UCSD-AML1 (cell line): Measurements from ENCODE around the gene ADGRV1.
"Not testable (repeated sequence)": the region's sequence is repeated elsewhere in the genome, so short reads cannot be mapped to it uniquely, and the experiment has no call there.

Experiments used
- DNase-seq: peaks from one replicate; lab custom pipeline; 2025; ENCODE audit not compliant: unreplicated experiment; lab: John Stamatoyannopoulos, UW

ADGRV1 gene

DNA sequence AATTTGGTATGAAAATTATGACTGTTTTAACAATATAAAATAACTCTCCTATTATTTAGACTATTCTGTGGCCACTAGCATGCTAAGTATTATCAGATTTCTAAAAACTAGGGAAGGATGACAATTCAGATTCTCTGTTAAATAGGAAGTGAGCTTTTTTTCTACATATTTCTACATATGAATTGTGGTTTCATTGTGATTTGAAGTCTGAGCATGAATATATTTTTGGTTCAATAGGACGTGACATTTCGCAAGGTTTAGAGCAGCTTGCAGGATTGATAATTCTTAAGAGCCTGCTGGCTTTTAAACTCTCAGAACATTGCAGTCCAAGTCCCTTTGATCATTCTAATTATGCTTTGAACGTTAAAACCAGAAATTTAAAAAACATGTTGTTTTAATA is 82.9 kb downstream of the ADGRV1 start:
- DNase-seq = no peak

DNA sequence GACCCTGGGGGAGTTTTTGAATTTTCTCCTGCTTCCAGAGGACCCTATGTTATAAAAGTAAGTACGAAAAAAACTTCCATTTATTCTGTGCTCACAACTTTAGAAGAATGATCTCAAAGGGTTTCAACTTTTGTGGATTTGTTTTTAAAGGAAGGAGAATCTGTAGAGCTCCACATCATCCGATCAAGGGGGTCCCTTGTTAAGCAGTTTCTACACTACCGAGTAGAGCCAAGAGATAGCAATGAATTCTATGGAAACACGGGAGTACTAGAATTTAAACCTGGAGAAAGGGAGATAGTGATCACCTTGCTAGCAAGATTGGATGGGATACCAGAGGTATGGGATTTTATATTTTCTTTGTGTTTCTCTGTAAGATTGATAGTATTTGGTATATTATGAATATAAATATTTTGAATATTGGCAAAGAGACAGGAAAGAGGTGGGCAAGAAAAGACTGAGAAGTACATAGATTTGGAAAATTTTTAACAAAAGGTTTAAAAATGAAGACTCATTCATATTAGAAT is 84.2 kb downstream of the ADGRV1 start:
- no peak for DNase-seq

DNA sequence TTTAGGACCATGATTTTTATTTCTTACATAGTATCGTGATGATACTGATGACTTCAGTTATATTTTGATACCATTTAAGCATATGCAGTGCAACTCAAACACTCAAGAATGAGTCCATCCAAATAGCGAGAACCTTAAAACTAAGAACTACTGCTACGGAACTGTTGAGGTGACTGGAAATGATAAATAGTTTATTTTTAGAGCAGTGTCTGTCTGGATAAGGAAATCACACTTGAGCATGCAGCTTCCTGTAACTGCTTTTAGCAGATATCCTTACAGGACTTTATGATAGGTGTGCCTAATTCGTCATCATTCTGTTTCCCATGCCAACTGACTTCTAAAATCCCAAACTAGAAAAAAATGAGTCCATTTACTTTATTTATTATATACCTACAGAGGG is 85.5 kb downstream of the ADGRV1 start:
- DNase-seq = no peak

DNA sequence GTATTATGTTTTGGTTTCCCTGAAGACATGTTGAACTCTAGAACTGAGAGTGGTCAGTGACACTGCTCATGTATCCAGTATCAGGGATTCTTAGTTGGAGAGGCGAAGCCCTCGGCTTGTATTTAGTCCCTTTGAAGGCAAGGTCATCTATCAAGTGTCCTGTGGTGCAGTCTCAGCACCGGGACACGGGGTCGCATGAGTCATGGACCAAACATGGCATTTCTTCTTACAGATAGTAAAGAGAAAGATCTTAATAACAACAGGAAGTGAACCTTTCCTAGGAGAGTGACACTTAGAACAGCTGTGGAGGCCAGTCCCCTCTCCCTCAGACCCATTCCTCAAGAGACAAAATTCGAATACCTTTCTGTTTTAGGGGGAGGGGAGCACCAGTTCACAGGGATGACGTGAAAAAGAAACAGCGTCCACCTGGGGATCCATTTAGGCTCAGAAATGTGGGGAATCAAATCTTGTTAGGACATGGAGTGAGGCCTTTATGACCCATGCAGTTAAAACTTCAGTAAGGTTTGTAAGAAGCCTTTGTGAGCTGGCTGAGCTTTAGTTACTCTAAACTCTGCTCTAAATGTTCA is 86.5 kb downstream of the ADGRV1 start:
- peak; percentile 5 for DNase-seq

DNA sequence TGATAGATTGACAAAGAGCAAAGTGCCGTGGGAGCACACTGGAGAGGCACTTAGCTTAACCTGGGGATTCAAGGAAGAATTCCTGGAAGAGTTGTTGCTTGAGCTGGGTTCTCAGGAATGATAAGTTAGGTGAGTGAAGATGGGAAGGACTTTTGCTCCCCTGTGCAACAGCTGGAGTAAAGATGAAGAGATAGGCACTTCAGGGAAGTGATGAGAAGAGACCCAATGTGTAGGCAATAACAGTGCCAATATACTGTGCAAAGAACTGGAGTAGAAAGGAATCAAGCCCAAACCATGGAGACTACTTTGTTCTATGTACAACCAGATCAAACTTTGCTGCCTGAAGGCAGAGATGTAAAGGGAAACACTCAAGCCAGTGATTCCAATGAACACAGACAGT is 92.2 kb downstream of the ADGRV1 start:
- DNase-seq = no peak

DNA sequence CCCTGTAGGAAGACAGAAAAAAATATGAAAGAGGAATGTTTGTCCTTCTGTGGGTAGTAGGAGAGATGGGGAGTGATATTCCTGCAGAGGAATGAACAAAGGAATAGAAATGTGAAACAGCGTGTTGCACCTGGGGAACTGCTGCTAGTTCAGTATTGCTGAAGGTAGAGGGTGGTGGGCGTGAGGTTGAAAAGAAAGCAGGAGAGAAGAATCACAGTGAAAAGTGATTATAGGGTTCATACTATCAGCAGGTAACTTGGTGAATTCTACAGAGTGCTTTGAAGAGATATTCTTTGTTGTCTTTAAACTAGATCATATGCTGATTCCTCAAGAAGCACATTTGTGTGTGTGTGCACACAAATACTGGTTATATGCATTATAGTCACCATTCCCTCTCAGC is 95.6 kb downstream of the ADGRV1 start:
- DNase-seq = no peak

DNA sequence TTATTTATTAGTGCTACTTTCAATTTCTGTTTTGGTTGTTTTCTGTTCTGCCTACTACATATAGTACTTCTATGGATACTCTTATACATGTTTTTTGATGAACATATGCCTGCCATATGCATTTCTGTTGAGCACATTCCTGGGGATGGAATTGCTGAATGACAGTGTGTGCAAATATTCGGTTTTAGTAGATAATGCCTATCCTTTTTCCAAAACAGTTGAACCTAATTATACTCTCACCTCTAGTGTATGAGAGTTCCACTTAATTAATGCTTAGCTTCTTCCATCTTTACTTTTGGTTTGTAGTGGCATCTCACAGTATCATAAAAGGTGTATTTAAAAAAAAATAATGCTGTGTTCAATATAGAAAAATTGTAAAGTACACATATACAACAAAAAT is 96.8 kb downstream of the ADGRV1 start:
- no peak for DNase-seq

DNA sequence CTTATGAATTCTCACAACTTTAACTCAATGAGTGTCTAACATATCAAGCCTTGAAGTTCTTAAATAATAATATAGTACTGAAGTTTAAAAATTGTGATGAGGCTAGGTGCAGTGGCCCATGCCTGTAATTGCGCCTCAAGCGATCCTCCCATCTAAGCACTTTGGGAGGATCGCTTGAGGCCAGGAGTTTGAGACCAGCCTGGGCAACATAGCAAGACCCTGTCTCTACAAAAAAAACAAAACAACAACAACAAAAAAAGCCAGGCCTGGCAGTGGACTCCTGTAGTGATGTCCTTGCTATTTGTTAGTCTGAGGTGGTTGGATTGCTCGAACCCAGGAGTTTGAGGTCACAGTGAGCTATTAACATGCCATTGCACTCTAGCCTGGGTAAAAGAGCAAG is 98.4 kb downstream of the ADGRV1 start:
- no peak for DNase-seq

DNA sequence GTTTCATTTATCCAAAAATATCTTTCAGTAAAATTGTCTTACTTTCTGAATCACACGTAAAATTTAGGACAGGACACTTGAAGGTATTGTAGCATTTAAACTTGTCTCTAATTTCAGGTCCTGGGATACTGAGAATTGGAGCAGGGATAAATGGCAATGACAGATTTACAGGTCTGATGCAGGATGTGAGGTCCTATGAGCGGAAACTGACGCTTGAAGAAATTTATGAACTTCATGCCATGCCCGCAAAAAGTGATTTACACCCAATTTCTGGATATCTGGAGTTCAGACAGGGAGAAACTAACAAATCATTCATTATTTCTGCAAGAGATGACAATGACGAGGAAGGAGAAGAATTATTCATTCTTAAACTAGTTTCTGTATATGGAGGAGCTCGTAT is 99.2 kb downstream of the ADGRV1 start:
- DNase-seq = no peak

DNA sequence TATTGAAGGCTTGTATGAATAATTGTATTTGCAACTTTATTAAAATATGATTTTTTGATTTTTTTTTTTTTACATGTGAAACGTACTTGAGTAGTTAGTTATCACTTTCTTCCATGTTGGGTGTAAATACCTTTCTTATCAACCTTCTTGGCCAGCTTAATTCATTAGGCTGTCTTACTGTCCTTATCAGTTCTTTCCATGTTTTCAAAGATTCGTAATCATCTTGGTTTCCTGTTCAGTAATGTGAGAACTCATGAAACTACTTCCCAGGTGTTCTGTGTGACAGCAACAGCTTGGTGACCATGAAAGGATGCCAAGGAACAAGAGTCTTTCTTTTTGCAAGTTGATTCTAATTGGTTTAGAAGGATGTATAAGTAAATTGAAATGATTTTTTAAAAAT is 100.0 kb downstream of the ADGRV1 start:
- DNase-seq = no peak

DNA sequence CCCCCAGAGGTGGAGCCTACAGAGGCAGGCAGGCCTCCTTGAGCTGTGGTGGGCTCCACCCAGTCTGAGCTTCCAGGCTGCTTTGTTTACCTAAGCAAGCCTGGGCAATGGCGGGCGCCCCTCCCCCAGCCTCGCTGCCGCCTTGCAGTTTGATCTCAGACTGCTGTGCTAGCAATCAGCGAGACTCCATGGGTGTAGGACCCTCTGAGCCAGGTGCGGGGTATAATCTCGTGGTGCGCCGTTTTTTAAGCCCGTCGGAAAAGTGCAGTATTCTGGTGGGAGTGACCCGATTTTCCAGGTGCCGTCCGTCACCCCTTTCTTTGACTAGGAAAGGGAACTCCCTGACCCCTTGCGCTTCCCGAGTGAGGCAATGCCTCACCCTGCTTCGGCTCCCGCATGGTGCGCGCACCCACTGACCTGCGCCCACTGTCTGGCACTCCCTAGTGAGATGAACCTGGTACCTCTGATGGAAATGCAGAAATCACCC is 109.5 kb downstream of the ADGRV1 start:
- DNase-seq = not testable (repeated sequence)

DNA sequence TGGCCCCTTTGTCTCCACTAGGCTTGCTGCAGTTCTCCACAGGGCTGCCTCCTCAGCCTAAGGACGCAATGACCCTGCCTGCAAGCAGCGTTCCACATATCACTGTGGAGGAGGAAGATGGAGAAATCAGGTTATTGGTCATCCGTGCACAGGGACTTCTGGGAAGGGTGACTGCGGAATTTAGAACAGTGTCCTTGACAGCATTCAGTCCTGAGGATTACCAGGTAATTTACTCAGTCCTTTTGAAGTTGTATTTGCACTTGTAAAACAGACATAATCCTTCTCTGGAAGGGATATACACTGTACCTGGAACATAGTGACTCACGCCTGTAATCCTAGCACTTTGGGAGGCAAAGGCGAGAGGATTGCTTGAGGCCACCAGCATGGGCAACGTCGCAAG is 116.6 kb downstream of the ADGRV1 start:
- no peak for DNase-seq

DNA sequence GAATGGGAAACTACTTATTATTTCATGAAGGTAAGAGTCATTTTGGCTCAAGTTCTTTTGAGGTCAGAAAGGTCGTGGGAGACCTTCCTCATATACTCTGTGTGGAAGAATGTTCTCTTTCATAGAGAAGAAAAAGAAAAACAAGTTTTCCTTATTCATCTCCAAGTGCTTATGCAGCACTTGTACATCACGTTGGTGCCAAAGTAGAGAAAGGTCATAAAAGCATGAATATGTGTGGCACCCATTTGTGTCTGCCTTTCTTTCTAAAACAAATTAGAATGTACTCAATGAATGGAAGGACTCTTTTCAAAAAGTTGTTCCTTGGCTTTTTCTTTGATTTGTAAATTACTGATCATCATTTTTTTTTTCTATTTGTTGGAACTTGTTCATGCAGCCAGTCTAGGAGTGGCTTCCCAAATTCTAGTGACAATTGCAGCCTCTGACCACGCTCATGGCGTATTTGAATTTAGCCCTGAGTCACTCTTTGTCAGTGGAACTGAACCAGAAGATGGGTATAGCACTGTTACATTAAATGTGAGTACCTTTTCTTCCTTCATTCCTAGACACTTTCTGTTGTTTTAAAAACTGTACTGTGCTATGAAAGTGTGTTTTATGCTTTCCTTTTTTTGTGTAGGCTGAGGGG is 122.4 kb downstream of the ADGRV1 start:
- DNase-seq = no peak

DNA sequence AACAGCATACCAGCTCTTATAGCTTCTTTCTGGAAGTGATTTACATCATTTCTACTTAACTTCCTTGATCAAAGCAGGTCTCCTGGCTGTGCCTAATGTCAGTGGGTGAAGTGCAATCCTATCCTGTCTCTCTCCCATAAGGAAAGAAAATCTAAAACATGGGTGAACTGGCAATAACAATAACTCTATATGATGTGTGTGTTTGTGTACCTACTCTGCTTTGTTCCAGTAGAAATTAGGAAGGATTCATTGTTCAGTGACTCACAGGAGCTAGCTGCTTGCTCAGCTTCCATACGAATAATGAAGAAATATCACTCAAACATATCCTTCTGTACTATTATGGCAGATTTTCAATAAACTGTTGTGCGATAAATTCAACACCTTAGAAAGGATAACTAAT is 123.7 kb downstream of the ADGRV1 start:
- DNase-seq = no peak

DNA sequence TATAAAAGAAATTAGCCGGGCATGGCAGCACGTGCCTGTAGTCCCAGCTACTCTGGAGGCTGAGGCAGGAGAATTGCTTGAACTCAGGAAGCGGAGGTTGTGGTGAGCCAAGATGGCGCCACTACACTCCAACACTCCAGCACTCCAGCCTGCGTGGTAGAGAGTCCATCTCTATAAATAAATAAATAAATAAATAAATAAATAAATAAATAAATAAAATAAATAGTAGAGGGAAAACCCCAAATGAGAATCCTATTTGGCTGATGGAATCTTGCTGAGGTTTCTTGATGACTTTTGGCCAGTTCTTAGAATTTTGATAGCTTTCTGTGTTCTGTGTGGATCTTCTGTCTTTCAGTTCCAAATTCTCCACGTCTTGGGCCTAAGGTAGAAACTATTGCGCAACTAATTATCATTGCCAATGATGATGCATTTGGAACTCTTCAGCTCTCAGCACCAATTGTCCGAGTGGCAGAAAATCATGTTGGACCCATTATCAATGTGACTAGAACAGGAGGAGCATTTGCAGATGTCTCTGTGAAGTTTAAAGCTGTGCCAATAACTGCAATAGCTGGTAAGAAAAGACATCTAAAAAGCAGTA is 126.9 kb downstream of the ADGRV1 start:
- no peak for DNase-seq

DNA sequence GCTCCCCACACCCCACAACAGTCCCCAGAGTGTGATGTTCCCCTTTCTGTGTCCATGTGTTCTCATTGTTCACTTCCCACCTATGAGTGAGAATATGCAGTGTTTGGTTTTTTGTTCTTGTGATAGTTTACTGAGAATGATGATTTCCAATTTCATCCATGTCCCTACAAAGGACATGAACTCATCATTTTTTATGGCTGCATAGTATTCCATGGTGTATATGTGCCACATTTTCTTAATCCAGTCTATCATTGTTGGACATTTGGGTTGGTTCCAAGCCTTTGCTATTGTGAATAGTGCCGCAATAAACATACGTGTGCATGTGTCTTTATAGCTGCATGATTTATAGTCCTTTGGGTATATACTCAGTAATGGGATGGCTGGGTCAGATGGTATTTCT is 127.8 kb downstream of the ADGRV1 start:
- DNase-seq = not testable (repeated sequence)

DNA sequence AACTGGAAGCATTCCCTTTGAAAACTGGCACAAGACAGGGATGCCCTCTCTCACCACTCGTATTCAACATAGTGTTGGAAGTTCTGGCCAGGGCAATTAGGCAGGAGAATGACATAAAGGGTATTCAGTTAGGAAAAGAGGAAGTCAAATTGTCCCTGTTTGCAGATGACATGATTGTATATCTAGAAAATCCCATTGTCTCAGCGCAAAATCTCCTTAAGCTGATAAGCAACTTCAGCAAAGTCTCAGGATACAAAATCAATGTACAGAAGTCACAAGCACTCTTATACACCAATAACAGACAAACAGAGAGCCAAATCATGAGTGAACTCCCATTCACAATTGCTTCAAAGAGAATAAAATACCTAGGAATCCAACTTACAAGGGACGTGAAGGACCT is 128.9 kb downstream of the ADGRV1 start:
- DNase-seq = not testable (repeated sequence)

DNA sequence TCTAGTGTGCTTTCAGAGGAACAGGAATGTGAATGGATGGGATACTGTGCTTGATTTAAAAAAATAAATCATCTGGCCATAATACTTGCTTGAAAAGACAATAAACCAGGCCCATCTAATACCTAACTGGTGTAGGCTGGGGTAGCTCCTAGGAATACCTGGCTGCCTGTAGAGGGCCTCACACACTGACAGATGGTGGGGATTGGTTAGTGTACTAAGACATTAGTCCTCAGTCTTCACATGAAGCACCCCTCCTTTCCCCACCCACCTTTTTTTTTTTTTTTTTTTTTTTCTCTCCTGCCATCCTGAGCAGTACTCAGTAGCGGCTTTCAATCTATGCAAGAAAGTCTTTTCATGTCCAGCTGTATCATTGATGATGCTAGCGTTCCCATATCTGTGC is 130.5 kb downstream of the ADGRV1 start:
- DNase-seq = no peak

DNA sequence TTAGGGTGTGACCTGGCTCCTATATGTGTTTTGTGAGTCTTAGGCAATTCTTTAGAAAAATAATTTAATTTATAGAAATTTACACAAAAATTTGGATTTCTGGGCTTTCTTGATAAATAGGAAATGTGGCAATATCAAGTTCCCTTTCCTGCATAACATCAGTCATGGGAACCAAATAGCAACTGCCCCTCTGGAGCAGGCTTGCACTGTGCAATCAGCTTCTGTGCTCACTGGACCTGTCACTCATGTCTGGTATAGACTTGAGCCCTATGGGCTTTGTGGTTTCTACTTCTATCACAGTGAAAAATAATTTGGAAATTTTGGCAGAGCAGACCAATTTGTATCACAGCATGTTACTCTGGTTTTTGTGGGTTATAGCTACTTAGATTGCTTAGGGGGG is 131.7 kb downstream of the ADGRV1 start:
- no peak for DNase-seq

DNA sequence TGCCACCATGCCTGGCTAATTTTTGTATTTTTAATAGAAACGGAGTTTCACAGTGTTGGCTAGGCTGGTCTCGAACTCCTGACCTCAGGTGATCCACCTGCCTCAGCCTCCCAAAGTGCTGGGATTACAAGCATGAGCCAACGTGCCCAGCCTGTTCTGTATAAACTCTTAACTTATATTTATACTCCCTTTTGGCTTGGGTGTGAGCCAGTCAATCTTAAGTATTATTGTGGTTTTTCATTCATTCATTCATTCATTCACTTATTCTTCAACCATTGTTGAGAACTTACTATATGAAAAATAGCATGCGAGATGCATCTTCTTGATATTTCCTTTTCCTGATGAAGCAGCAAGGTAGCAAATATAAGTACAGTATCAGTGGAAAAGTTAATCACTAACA is 132.9 kb downstream of the ADGRV1 start:
- DNase-seq = no peak

DNA sequence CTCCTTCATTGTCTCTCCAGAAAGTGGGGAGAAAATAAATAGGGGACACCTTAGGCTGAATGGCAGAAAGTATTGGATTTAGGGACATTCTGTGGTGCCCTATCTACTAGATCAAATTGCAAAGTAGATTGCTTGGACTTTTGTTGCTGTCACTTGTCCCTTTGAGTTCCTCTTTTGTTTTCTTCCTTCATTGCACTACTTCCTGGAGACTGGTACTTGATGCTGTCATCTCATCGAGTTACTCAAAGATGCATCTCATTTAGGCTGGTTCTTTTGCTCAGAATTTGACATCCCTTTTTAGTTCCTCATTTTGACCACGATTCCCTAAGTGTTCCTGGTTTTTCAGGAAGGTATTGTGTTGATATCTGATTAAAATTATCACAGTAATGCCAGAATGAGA is 137.6 kb downstream of the ADGRV1 start:
- DNase-seq = no peak

DNA sequence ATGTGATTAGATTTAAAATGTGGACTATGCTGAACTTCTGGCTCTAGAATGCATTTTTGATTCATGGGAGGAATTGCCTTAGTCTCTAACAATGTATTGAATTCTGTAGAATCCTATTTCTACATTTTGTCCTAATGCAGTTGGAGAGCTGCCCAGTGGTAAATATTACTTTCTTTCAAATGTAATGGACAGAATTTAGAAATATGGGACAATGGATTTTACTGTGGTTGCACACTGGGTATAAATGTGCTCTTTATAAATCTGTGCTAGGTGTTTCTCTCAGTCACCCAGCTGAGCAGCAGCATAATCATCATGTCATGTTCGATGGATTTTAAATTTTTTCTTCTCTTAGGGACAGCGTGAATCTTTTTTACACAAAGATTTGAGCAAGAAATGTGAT is 141.7 kb downstream of the ADGRV1 start:
- DNase-seq = no peak
